ENCODE data around the gene CDCP1. TPM values are rescaled to one million over a fixed set of nuclear protein-coding genes. Genes with fewer than 3 reads are reported as not detected.

The CDCP1 gene
- total RNA-seq, 4 donors from 2014 or later, result 0.12 to 0.82 (median 0.49) TPM

DNA sequence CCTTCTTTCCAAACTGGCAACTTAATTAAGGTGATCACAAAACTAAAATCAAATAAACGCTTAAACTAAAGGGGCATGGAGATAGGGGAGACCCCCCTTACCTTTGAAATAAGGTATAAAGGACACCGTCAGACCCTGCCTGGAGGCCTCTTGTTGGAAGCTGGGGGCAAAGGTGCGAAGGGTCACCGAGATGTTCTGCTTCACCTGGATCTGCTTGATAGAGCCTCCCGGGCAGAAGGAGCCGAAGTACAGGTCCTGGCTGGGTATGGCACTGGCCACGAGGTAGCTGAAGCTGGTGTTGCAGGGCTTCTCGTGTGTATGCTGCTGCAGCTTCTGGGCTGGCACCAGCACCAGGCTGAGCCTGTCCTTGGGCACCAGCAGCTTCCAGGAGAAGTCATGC lies 53.0 kb downstream of the CDCP1 start:
- Histone ChIP-seq H3K36me3 (no peaks in the 10 kb centered on the region), H3K27me3 (no peaks in the 10 kb centered on the region), H3K4me3 (no peak overlapping the region), H3K27ac (no peak overlapping the region), H3K9me3 (no peaks in the 10 kb centered on the region), H3K4me1 (no peaks in the 10 kb centered on the region)
- intact Hi-C loops (cut with DNase I; ENCODE audit: low total_unique reads), result no loop called here
- no peak for TF ChIP-seq POLR2A (IDR thresholded peaks at IDR 0.05)
- no peak for TF ChIP-seq CTCF (IDR thresholded peaks at IDR 0.05 in 4 of 5, conservative IDR thresholded peaks at IDR 0.05 in 1 of 5)
- in situ Hi-C loops (cut with MboI; ENCODE audit: low sequenced_read_pairs in 4 of 4), result no loop called here
- ATAC-seq (no peak), DNase-seq (no peak)

- Histone ChIP-seq H3K36me3 (no peaks in the 10 kb centered on the region), H3K9me3 (no peaks in the 10 kb centered on the region), H3K27me3 (no peaks in the 10 kb centered on the region), H3K4me1 (no peaks in the 10 kb centered on the region), H3K27ac (no peak overlapping the region), H3K4me3 (no peak overlapping the region)
- ATAC-seq, result no peak
- no peak for DNase-seq
- intact Hi-C loops (cut with DNase I; ENCODE audit: low total_unique reads), result no loop called here
- TF ChIP-seq CTCF (IDR thresholded peaks at IDR 0.05 in 4 of 5, conservative IDR thresholded peaks at IDR 0.05 in 1 of 5), result no peak
- TF ChIP-seq POLR2A (IDR thresholded peaks at IDR 0.05), result no peak
- in situ Hi-C loops (cut with MboI; ENCODE audit: low sequenced_read_pairs in 4 of 4), result no loop called here
These were observed 53.8 kb downstream of the CDCP1 start for GRCh38 chr3:45092132-45093031.

DNA sequence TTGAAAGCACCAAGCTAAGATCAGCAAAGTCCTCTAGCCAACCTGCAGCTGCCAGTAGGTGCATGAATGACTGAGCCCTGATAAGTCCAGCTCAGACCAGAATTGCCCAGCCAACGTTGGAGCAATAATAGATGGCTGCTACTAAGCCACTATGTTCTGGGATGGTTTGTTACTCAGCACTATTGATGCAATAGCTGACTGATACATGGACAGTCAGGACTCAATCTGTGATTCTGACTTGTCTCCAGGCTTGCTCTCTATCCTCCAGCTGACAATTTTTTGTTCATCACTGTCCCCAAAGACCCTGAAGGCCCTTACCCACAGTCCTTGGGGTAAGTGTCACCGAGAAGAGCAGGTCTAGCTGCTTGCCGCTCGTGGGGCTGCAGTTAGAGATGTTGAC lies 55.3 kb downstream of the CDCP1 start:
- no peak overlapping the region for H3K4me3 ChIP-seq
- DNase-seq (no peak), ATAC-seq (no peak)
- H3K4me1 ChIP-seq, result peaks cover 0 to 5% of the 10 kb centered on the region in 2 donors
- TF ChIP-seq POLR2A (IDR thresholded peaks at IDR 0.05), result no peak
- intact Hi-C loops (cut with DNase I; ENCODE audit: low total_unique reads), result no loop called here
- H3K36me3 ChIP-seq, result no peaks in the 10 kb centered on the region
- H3K27me3 ChIP-seq, result no peaks in the 10 kb centered on the region
- H3K9me3 ChIP-seq, result no peaks in the 10 kb centered on the region
- H3K27ac ChIP-seq, result no peak overlapping the region
- in situ Hi-C loops (cut with MboI; ENCODE audit: low sequenced_read_pairs in 4 of 4), result no loop called here

GRCh38 chr3:45088543-45089358 lies 57.4 kb downstream of the CDCP1 start:
- ATAC-seq, result no peak
- in situ Hi-C loops (cut with MboI; ENCODE audit: low sequenced_read_pairs in 4 of 4), result no loop called here
- intact Hi-C loops (cut with DNase I; ENCODE audit: low total_unique reads), result no loop called here

More at GRCh38 chr3:45088543-45089358, 57.4 kb downstream of the CDCP1 start:
- Histone ChIP-seq H3K27ac (no peak overlapping the region), H3K36me3 (no peaks in the 10 kb centered on the region), H3K4me1 (peaks cover 0 to 5% of the 10 kb centered on the region in 2 donors), H3K9me3 (no peaks in the 10 kb centered on the region), H3K4me3 (no peak overlapping the region), H3K27me3 (no peaks in the 10 kb centered on the region)
- DNase-seq, result no peak
- no peak for TF ChIP-seq POLR2A (IDR thresholded peaks at IDR 0.05)
- TF ChIP-seq CTCF (IDR thresholded peaks at IDR 0.05 in 4 of 5, conservative IDR thresholded peaks at IDR 0.05 in 1 of 5), result no peak

Measured in gastrocnemius medialis (tissue), 4 donors.